Cardiac fibroblast (primary cell): Measurements from ENCODE around the gene PMEPA1.
A peak's percentile ranks its signal among the peaks of the same experiment; 100 is the strongest.

Experiments used
- DNase-seq, 2 donors: peaks; one replicate each; pipeline versions ENCODE4 v3.0.0 to v3.0.0-alpha.2; 2010; ENCODE audit warnings: low read depth in 2 of 2
- H3K4me3 ChIP-seq, 2 donors: replicated peaks in 1 of 2; 1 replicate in 1 of 2; 2 replicates in 1 of 2; pipeline ENCODE4 v1.5.1; 2011; ENCODE audit warnings: low read depth in 2 of 2, low read length in 2 of 2, mild to moderate bottlenecking in 2 of 2, moderate library complexity in 1 of 2
- TF ChIP-seq, protein P1 (sequence below): IDR thresholded peaks from one replicate; pipeline ENCODE4 v1.5.1; 2011; ENCODE audit warnings: low read depth, mild to moderate bottlenecking, low read length, inconsistent platforms

PMEPA1 gene

GRCh38 chr20:57753332-57754164 lies 43.7 kb upstream of the PMEPA1 start:
- TF ChIP-seq, protein P1, sequence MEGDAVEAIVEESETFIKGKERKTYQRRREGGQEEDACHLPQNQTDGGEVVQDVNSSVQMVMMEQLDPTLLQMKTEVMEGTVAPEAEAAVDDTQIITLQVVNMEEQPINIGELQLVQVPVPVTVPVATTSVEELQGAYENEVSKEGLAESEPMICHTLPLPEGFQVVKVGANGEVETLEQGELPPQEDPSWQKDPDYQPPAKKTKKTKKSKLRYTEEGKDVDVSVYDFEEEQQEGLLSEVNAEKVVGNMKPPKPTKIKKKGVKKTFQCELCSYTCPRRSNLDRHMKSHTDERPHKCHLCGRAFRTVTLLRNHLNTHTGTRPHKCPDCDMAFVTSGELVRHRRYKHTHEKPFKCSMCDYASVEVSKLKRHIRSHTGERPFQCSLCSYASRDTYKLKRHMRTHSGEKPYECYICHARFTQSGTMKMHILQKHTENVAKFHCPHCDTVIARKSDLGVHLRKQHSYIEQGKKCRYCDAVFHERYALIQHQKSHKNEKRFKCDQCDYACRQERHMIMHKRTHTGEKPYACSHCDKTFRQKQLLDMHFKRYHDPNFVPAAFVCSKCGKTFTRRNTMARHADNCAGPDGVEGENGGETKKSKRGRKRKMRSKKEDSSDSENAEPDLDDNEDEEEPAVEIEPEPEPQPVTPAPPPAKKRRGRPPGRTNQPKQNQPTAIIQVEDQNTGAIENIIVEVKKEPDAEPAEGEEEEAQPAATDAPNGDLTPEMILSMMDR = no peak
- H3K4me3 ChIP-seq = no peak overlapping the region
- DNase-seq = no peak

DNA sequence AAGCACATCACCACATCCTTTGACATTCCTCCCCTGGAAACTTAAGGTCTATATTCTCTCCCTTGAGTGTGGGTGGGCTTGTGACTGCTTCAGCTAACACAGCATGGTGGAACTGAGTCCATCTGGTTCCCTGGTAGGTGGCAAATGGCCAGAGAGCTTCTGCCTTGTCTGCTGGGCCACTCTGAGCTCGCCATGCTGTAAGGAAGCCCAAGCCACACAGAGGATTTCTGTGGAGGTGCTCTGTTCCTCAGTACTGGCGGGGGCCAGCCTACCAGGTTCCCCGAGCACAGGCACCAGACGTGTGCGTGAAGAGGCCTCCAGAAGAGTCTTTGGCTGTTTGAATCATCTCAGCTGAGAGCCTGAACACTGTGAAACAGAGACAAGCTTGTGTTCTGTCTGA lies 41.6 kb upstream of the PMEPA1 start:
- no peak for DNase-seq
- TF ChIP-seq, protein P1 = no peak
- H3K4me3 ChIP-seq = no peak overlapping the region

GRCh38 chr20:57749869-57750268 lies 40.1 kb upstream of the PMEPA1 start:
- TF ChIP-seq, protein P1 = no peak
- no peak overlapping the region for H3K4me3 ChIP-seq
- DNase-seq = no peak

GRCh38 chr20:57749131-57749690 lies 39.4 kb upstream of the PMEPA1 start:
- DNase-seq = no peak
- peak overlapping the region; percentile 22 to 37 for H3K4me3 ChIP-seq
- TF ChIP-seq, protein P1 = no peak

- peak; percentile 62 to 66 for DNase-seq
- peak overlapping the region; percentile 22 to 37 for H3K4me3 ChIP-seq
- TF ChIP-seq, protein P1 = no peak
Measured at GRCh38 chr20:57748601-57749130, 38.9 kb upstream of the PMEPA1 start.

GRCh38 chr20:57747861-57748481 lies 38.2 kb upstream of the PMEPA1 start:
- no peak for DNase-seq
- H3K4me3 ChIP-seq = no peak overlapping the region
- TF ChIP-seq, protein P1 = no peak
